ENCODE measurements around the gene DHX36.
A peak's percentile ranks its signal among the peaks of the same experiment; 100 is the strongest.

Gene DHX36

DNA sequence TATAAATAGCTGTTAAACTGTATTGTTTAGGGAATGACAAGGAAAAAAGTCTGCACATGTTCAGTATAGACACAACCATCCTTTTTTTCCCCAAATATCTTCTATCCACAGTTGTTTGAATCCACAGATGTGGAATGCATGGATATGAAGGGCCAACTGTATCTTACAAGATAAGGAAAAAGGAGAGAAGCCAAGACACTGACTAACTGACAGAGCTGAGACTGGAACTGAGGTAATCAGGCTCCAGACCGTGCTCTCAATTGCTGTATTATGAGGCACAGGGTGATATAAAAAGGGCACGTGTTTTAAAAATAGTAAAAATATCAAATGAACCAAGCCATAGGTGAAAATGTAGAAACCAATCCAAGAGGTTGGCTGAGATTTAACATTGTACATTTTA lies 49.0 kb downstream of the DHX36 start:
- TF ChIP-seq, protein P1, sequence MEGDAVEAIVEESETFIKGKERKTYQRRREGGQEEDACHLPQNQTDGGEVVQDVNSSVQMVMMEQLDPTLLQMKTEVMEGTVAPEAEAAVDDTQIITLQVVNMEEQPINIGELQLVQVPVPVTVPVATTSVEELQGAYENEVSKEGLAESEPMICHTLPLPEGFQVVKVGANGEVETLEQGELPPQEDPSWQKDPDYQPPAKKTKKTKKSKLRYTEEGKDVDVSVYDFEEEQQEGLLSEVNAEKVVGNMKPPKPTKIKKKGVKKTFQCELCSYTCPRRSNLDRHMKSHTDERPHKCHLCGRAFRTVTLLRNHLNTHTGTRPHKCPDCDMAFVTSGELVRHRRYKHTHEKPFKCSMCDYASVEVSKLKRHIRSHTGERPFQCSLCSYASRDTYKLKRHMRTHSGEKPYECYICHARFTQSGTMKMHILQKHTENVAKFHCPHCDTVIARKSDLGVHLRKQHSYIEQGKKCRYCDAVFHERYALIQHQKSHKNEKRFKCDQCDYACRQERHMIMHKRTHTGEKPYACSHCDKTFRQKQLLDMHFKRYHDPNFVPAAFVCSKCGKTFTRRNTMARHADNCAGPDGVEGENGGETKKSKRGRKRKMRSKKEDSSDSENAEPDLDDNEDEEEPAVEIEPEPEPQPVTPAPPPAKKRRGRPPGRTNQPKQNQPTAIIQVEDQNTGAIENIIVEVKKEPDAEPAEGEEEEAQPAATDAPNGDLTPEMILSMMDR (IDR thresholded peaks at IDR 0.05), result no peak
- Histone ChIP-seq H3K27ac (no peak overlapping the region), H3K79me2 (no peaks in the 10 kb centered on the region), H2AFZ (no peak overlapping the region), H3K9ac (no peak overlapping the region), H3K9me3 (ENCODE audit: control insufficient read depth, low read length) (no peaks in the 10 kb centered on the region), H3K4me1 (peaks cover 3% of the 10 kb centered on the region), H3K4me2 (ENCODE audit: low read length) (no peak overlapping the region), H3K36me3 (ENCODE audit: control insufficient read depth, insufficient read depth, low read length) (no peaks in the 10 kb centered on the region), H3K4me3 (ENCODE audit: low read depth, low read length) (no peak overlapping the region), H3K27me3 (ENCODE audit: control insufficient read depth, insufficient read depth, low read length) (no peaks in the 10 kb centered on the region)

DNA sequence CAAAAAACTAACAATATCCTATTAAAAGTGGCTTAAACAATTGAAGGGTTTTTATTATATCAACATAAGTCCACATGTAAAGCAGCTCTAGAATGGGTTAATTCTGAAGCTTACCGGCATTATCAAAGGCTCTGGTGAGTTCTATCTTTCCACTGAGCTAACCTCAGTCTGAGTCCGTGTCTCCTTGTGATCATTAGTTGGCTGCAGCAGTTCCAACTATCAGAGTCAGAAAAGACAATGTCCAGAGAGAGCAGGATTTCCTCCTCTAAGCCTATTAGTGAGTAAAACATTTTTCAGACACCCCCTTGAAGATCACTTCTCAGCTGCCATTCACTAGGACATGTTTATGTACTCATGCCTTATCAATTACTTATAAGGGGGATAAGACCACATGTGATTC lies 49.9 kb downstream of the DHX36 start:
- Histone ChIP-seq H3K4me2 (ENCODE audit: low read length) (peak overlapping the region; percentile 11), H3K79me2 (no peaks in the 10 kb centered on the region), H2AFZ (no peak overlapping the region), H3K36me3 (ENCODE audit: control insufficient read depth, insufficient read depth, low read length) (no peaks in the 10 kb centered on the region), H3K9ac (no peak overlapping the region), H3K4me3 (ENCODE audit: low read depth, low read length) (no peak overlapping the region), H3K27me3 (ENCODE audit: control insufficient read depth, insufficient read depth, low read length) (no peaks in the 10 kb centered on the region), H3K9me3 (ENCODE audit: control insufficient read depth, low read length) (no peaks in the 10 kb centered on the region), H3K4me1 (peaks cover 3% of the 10 kb centered on the region), H3K27ac (no peak overlapping the region)
- TF ChIP-seq, protein P1 (IDR thresholded peaks at IDR 0.05), result no peak

DNA sequence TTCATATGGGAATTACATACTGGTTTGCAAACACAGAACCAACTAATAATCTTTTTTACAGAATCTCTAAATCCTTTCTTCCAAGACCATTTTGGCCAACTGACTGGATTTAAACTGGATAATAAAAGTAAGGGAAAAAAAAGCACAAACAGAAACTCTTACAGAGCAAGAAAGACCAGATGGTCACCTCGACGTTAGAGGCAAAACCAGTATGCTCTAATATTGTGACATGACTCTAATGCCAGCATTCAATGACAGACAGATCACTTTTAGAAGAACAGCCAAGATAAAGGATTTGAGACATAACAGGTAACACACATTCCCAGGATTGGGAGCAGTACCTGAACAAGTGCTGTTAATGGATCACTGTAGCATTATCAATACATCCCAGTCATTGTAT lies 50.9 kb downstream of the DHX36 start:
- no peaks in the 10 kb centered on the region for H3K9me3 ChIP-seq (ENCODE audit: control insufficient read depth, low read length)
- no peak overlapping the region for H3K4me3 ChIP-seq (ENCODE audit: low read depth, low read length)
- TF ChIP-seq, protein P1 (IDR thresholded peaks at IDR 0.05), result no peak
- H3K27ac ChIP-seq, result no peak overlapping the region
- H3K27me3 ChIP-seq (ENCODE audit: control insufficient read depth, insufficient read depth, low read length), result no peaks in the 10 kb centered on the region
- H3K9ac ChIP-seq, result no peak overlapping the region
- no peaks in the 10 kb centered on the region for H3K36me3 ChIP-seq (ENCODE audit: control insufficient read depth, insufficient read depth, low read length)
- H3K4me1 ChIP-seq, result peaks cover 3% of the 10 kb centered on the region
- no peak overlapping the region for H2AFZ ChIP-seq
- H3K4me2 ChIP-seq (ENCODE audit: low read length), result no peak overlapping the region
- peaks cover under 1% of the 10 kb centered on the region for H3K79me2 ChIP-seq

DNA sequence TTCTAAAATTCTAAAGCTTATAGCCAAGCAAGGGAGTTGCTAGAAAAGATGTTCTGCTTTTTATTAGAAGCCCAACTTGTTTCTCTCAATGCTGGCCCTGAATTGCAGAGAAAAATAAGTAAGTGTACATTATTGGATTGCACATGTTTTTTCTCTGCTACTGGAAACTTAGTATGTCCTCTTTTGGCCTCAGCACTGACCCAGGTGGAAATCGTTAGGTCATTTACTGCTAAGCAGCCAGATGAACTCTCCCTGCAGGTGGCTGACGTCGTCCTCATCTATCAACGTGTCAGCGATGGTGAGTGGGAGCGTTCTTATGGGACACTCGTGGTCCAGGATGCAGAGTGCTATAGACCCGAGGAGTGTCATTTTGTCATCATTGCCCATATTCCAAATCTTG lies 69.8 kb downstream of the DHX36 start:
- no peaks in the 10 kb centered on the region for H3K79me2 ChIP-seq
- no peaks in the 10 kb centered on the region for H3K36me3 ChIP-seq (ENCODE audit: control insufficient read depth, insufficient read depth, low read length)
- H3K4me3 ChIP-seq (ENCODE audit: low read depth, low read length), result no peak overlapping the region
- no peak overlapping the region for H3K9ac ChIP-seq
- H3K4me1 ChIP-seq, result no peaks in the 10 kb centered on the region
- no peak overlapping the region for H2AFZ ChIP-seq
- H3K4me2 ChIP-seq (ENCODE audit: low read length), result no peak overlapping the region
- no peak overlapping the region for H3K27ac ChIP-seq
- no peaks in the 10 kb centered on the region for H3K27me3 ChIP-seq (ENCODE audit: control insufficient read depth, insufficient read depth, low read length)
- no peaks in the 10 kb centered on the region for H3K9me3 ChIP-seq (ENCODE audit: control insufficient read depth, low read length)
- TF ChIP-seq, protein P1 (IDR thresholded peaks at IDR 0.05), result no peak

DNA sequence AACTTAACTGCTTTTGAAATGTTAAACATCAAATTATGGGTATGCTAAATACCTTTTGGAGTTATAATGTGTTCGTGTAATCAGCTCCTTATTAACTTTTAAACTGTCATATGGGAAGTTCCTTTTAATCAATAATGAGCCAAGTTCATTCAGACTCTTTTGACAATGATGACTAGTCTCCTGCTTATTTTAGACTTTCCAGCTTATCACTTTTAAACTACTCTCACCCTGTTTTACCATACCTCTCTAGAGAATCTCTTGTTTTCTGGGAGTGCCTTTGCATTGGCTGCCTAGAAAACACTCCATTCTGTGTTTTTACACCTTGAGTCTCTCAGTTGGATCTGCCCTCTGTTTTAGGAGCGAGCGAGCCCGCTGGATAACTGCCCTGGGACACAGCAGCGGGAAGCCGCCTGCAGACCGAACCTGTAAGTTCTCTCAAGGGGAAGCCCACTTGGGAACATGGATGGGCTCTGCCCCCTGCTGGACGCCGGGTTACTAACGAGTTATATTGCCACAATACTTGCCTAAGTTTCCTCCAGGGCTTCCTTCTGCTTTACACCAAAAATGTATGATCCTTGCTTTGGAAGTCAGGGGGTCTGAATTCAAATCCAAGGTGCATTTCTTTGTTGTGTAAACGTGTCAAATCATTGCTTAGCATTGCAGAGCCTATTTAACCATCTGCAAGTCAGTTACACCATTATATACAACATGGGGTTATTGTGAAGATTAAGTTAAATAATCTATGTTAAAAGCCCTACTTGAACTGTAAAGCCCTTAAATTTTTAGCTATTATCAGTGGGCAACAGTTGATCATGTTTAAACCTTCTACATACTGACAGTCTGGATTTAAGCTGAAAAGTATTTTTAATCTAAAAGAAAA lies 71.3 kb downstream of the DHX36 start:
- H3K79me2 ChIP-seq, result no peaks in the 10 kb centered on the region
- no peak overlapping the region for H3K4me3 ChIP-seq (ENCODE audit: low read depth, low read length)
- TF ChIP-seq, protein P1 (IDR thresholded peaks at IDR 0.05), result peak; percentile 95
- H2AFZ ChIP-seq, result peak overlapping the region; percentile 30
- no peak overlapping the region for H3K9ac ChIP-seq
- H3K27ac ChIP-seq, result no peak overlapping the region
- no peaks in the 10 kb centered on the region for H3K9me3 ChIP-seq (ENCODE audit: control insufficient read depth, low read length)
- no peaks in the 10 kb centered on the region for H3K27me3 ChIP-seq (ENCODE audit: control insufficient read depth, insufficient read depth, low read length)
- H3K4me2 ChIP-seq (ENCODE audit: low read length), result no peak overlapping the region
- H3K4me1 ChIP-seq, result no peaks in the 10 kb centered on the region
- no peaks in the 10 kb centered on the region for H3K36me3 ChIP-seq (ENCODE audit: control insufficient read depth, insufficient read depth, low read length)
